HepG2 (cell line): ENCODE data around the gene CABLES2. TPM values are rescaled to one million over a fixed set of nuclear protein-coding genes. Genes with fewer than 3 reads are reported as not detected.

Experiments
- CAMTA2 ChIP-seq: sonication (generic); formaldehyde crosslinking; IDR thresholded peaks from 2 replicates; pipeline ENCODE4 v1.4.0; 2020; ENCODE audit warnings: mild to moderate bottlenecking, missing genetic modification reagents, borderline replicate concordance
- CBFB ChIP-seq: sonication (generic); formaldehyde crosslinking; IDR thresholded peaks from 2 replicates; pipeline ENCODE4 v1.4.0; 2020; ENCODE audit warnings: missing genetic modification reagents
- DDIT3 ChIP-seq: sonication (generic); formaldehyde crosslinking; IDR thresholded peaks from 2 replicates; pipeline ENCODE4 v1.4.0; 2020; ENCODE audit warnings: mild to moderate bottlenecking, missing genetic modification reagents
- FIP1L1 ChIP-seq: fragments of 200-400 bp; formaldehyde crosslinking; IDR thresholded peaks from 2 replicates; pipeline ENCODE4 v1.6.1; 2018; ENCODE audit warnings: low read depth, mild to moderate bottlenecking, low read length, moderate library complexity, borderline replicate concordance; ENCODE audit not compliant: insufficient read depth
- GMEB2 ChIP-seq: IDR thresholded peaks from 2 replicates; pipeline ENCODE4 v1.6.1; 2016; ENCODE audit warnings: missing biosample characterization, missing genetic modification reagents, low read depth
- HOXA3 ChIP-seq: sonication (generic); formaldehyde crosslinking; IDR thresholded peaks from 2 replicates; pipeline ENCODE4 v1.5.0; 2020; ENCODE audit warnings: missing genetic modification reagents
- RBM39 ChIP-seq: fragments of 200-400 bp; formaldehyde crosslinking; IDR thresholded peaks from one replicate; pipeline ENCODE4 v1.6.1; 2018; ENCODE audit warnings: antibody characterized with exemption, mild to moderate bottlenecking, low read depth, low read length; ENCODE audit not compliant: poor library complexity, severe bottlenecking
- RCOR2 ChIP-seq: IDR thresholded peaks from 2 replicates; pipeline ENCODE4 v1.6.1; 2016; ENCODE audit warnings: missing biosample characterization, missing genetic modification reagents
- TOPORS ChIP-seq: sonication (generic); formaldehyde crosslinking; IDR thresholded peaks from 2 replicates; pipeline ENCODE4 v1.8.0; 2023; ENCODE audit warnings: mild to moderate bottlenecking, missing genetic modification reagents
- YEATS2 ChIP-seq: sonication (generic); formaldehyde crosslinking; IDR thresholded peaks from 2 replicates; pipeline ENCODE4 v1.4.0; 2020; ENCODE audit warnings: missing genetic modification reagents, borderline replicate concordance
- ZBED4 ChIP-seq: sonication (generic); formaldehyde crosslinking; IDR thresholded peaks from 2 replicates; pipeline ENCODE4 v1.4.0; 2020; ENCODE audit warnings: missing genetic modification reagents, borderline replicate concordance
- ZBTB38 ChIP-seq: sonication (generic); formaldehyde crosslinking; IDR thresholded peaks from 2 replicates; pipeline ENCODE4 v1.5.1; 2020; ENCODE audit warnings: mild to moderate bottlenecking, missing genetic modification reagents
- ZBTB43 ChIP-seq: sonication (generic); formaldehyde crosslinking; conservative IDR thresholded peaks from 2 replicates; pipeline ENCODE4 v1.4.0; 2020; ENCODE audit warnings: missing genetic modification reagents
- ZNF24 ChIP-seq: fragments of 450-650 bp; IDR thresholded peaks from 2 replicates; pipeline ENCODE4 v1.6.1; 2017; ENCODE audit warnings: antibody characterized with exemption, mild to moderate bottlenecking
- ZNF33A ChIP-seq: sonication (generic); formaldehyde crosslinking; IDR thresholded peaks from 2 replicates; pipeline ENCODE4 v1.5.1; 2020; ENCODE audit warnings: missing genetic modification reagents, mild to moderate bottlenecking, moderate library complexity, borderline replicate concordance
- ZNF646 ChIP-seq: sonication (generic); formaldehyde crosslinking; IDR thresholded peaks from 2 replicates; pipeline ENCODE4 v1.9.0; 2021; ENCODE audit warnings: mild to moderate bottlenecking, missing genetic modification reagents
- polyA plus RNA-seq, 8 experiments: library from polyadenylated mRNA; depleted of rRNA in 3 of 8; stranded (reverse) in 7 of 8; unstranded in 1 of 8; fragments of >200 nt; fragmentation: Illumina TruSeq in 4 of 8; extraction: Trizol in 4 of 8; gene quantifications; 2 replicates each; pipeline versions ENCODE4 v1.2.1 to v1.2.3, GENCODE V29; 2011 to 2016; ENCODE audit warnings: low read depth in 4 of 8, missing spikeins in 1 of 8, mixed read lengths in 1 of 8; ENCODE audit not compliant: insufficient read depth in 1 of 8
- total RNA-seq, 5 experiments: library from RNA; depleted of rRNA; stranded (reverse); fragments of >200 nt; fragmentation: Illumina TruSeq; extraction: Trizol; gene quantifications; 2 replicates each; pipeline ENCODE4 v1.2.3, GENCODE V29; 2016; ENCODE audit warnings: low read depth in 1 of 5

The CABLES2 gene
- total and polyA plus RNA-seq, 2 of the 13 experiments (the other 11 are each of a cell fraction or from before 2014, with no cell fraction given): 5.2 to 9.7 TPM

GRCh38 chr20:62413025-62413570 is 6.0 kb upstream of the CABLES2 start (continued):
- TF ChIP-seq ZNF646 (CRISPR knock-in tag) (no peak), RCOR2 (no peak), ZBTB43 (CRISPR knock-in tag) (no peak), ZNF24 (no peak), ZNF33A (CRISPR knock-in tag) (no peak), DDIT3 (no peak), TOPORS (CRISPR knock-in tag) (no peak), ZBTB38 (CRISPR knock-in tag) (no peak), CBFB (CRISPR knock-in tag) (no peak), ZBED4 (CRISPR knock-in tag) (no peak), GMEB2 (CRISPR knock-in tag) (no peak), FIP1L1 (no peak), CAMTA2 (CRISPR knock-in tag) (0 out of 2 replicates have a peak, but pooled peaks have one; percentile 1), YEATS2 (CRISPR knock-in tag) (no peak), RBM39 (peak; percentile 24), HOXA3 (CRISPR knock-in tag) (no peak)
